Left ventricle myocardium inferior (tissue), 1 donor: Measurements from ENCODE around the gene KIF26A. TPM values are rescaled to one million over a fixed set of nuclear protein-coding genes. Genes with fewer than 3 reads are reported as not detected.

Experiments
- DNase-seq: peaks from one replicate; pipeline ENCODE4 v3.0.0-alpha.2; 2020
- H3K27ac ChIP-seq: fragments of 200-600 bp; replicated peaks from 2 replicates; pipeline ENCODE4 v1.8.0; 2021
- H3K27me3 ChIP-seq: fragments of 200-600 bp; 2 replicates; pipeline ENCODE4 v1.8.0; 2021; ENCODE audit warnings: low read depth
- H3K36me3 ChIP-seq: fragments of 200-600 bp; 2 replicates; pipeline ENCODE4 v1.8.0; 2021
- H3K4me1 ChIP-seq: fragments of 200-600 bp; 2 replicates; pipeline ENCODE4 v1.8.0; 2021
- H3K4me3 ChIP-seq: fragments of 200-600 bp; 2 replicates; pipeline ENCODE4 v1.8.0; 2021; ENCODE audit warnings: mild to moderate bottlenecking, moderate library complexity
- H3K9me3 ChIP-seq: fragments of 200-600 bp; replicated peaks from 2 replicates; pipeline ENCODE4 v1.8.0; 2021
- intact Hi-C: fragments of 100-400 bp; cut with micrococcal nuclease; formaldehyde crosslinking; loops from one replicate; pipeline ENCODE4 v1.11.0; 2022
- total RNA-seq: library from RNA; stranded (reverse); fragmentation: NEBNext Ultra II Directional; extraction: Animal tissue kit (Norgen Biotek cat#: 25700); gene quantifications from one replicate; pipeline ENCODE4 v1.2.1, GENCODE V29; 2021
- TF ChIP-seq, protein P1 (sequence below): fragments of 200-600 bp; IDR thresholded peaks from 2 replicates; pipeline ENCODE4 v1.8.0; 2021; ENCODE audit warnings: antibody characterized with exemption, mild to moderate bottlenecking, borderline replicate concordance
- donor health status: DM: no; HTN: yes; CAD: no; lungs with severe emphysema.

KIF26A gene
- total RNA-seq, 1 donor from 2014 or later, result 6.5 TPM

DNA sequence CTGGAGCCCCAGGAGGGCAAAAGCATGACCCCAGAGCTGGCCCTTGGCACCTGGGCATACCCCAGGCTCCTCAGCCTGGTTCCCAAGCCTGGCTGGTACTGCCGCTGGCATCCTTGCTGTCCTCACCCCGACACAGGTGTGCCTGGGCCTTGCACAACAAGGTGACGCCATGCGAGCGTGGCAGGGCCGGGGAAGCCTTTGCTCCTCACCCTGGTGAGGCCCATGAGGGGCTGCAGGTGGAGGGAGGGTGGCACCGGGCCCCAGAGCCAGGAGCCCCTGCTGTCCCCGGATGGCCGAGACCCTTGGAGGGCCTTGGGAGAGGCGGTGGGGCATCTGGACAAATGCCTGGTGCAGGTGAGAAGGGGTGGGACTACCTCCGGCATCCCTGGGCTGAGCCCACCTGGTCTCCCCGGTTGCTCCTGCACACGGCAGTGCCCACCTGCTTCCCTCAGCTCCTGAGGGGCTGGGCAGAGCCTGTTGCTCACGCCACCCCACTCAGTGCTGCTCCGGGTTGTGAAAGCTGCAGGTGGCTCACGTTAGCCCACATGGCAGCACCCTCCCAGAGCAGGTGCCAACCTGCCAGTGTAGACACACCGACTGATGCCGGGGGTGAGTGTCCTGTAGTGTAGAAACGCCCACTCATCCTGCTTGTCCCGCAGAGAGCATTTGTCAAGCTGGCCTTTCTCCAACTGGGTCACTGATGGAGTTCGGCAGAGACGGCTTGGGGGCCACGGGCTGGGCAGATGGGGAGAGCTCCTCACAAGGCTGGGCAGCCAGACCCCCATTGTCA lies 24.6 kb upstream of the KIF26A start:
- Histone ChIP-seq H3K27me3 (peaks cover 66% of the 10 kb centered on the region), H3K4me1 (peaks cover 20% of the 10 kb centered on the region), H3K4me3 (no peak overlapping the region), H3K36me3 (no peaks in the 10 kb centered on the region), H3K9me3 (no peaks in the 10 kb centered on the region), H3K27ac (no peak overlapping the region)
- DNase-seq, result peak; percentile 8
- intact Hi-C loops, result no loop called here
- TF ChIP-seq, protein P1, sequence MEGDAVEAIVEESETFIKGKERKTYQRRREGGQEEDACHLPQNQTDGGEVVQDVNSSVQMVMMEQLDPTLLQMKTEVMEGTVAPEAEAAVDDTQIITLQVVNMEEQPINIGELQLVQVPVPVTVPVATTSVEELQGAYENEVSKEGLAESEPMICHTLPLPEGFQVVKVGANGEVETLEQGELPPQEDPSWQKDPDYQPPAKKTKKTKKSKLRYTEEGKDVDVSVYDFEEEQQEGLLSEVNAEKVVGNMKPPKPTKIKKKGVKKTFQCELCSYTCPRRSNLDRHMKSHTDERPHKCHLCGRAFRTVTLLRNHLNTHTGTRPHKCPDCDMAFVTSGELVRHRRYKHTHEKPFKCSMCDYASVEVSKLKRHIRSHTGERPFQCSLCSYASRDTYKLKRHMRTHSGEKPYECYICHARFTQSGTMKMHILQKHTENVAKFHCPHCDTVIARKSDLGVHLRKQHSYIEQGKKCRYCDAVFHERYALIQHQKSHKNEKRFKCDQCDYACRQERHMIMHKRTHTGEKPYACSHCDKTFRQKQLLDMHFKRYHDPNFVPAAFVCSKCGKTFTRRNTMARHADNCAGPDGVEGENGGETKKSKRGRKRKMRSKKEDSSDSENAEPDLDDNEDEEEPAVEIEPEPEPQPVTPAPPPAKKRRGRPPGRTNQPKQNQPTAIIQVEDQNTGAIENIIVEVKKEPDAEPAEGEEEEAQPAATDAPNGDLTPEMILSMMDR, result no peak

- H3K4me3 ChIP-seq, result no peak overlapping the region
- no peaks in the 10 kb centered on the region for H3K9me3 ChIP-seq
- peaks cover 74% of the 10 kb centered on the region for H3K27me3 ChIP-seq
- peak; percentile 13 for DNase-seq
- TF ChIP-seq, protein P1, result no peak
- intact Hi-C loops, result no loop called here
- H3K36me3 ChIP-seq, result no peaks in the 10 kb centered on the region
- H3K27ac ChIP-seq, result no peak overlapping the region
- H3K4me1 ChIP-seq, result peaks cover 20% of the 10 kb centered on the region
Measured at GRCh38 chr14:104114421-104115130, 23.8 kb upstream of the KIF26A start.

- TF ChIP-seq, protein P1, result no peak
- Histone ChIP-seq H3K4me3 (no peak overlapping the region), H3K4me1 (peaks cover 20% of the 10 kb centered on the region), H3K27me3 (peaks cover 80% of the 10 kb centered on the region), H3K27ac (no peak overlapping the region), H3K36me3 (no peaks in the 10 kb centered on the region), H3K9me3 (no peaks in the 10 kb centered on the region)
- DNase-seq, result peak; percentile 5
- intact Hi-C loops, result no loop called here
Measured at GRCh38 chr14:104115131-104115600, 23.2 kb upstream of the KIF26A start.

DNA sequence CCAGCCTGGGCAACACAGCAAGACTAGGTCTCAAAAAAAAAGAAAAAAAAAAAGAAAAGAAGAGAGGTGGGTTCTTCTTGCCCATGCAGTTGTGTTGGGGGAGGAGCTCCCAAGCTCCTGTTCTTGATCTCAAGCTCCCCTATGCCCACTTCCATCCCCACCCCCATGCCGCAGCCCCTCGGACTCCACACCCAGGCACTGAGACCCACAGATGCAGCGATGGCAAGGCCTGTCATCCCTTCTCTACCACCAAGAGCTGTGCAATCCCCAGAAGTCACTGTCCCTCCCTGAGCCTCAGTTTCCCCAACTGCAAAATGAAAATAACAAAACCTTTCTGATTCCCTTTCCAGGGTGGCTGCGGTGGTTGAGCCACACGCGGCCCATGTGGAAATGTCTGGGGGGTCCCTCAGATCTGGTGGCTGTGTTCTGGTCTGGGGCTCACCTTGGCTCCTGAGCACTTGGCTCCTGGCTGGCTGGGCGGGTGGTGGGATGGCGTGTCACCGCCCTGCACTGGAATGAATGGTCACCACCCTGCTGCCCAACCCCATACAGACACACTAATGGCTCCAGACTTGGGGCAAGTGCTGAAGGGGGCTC lies 22.6 kb upstream of the KIF26A start:
- intact Hi-C loops, result no loop called here
- H3K4me1 ChIP-seq, result peaks cover 20% of the 10 kb centered on the region
- peak overlapping the region; percentile 62 for H3K4me3 ChIP-seq
- peaks cover 86% of the 10 kb centered on the region for H3K27me3 ChIP-seq
- TF ChIP-seq, protein P1, result no peak
- no peaks in the 10 kb centered on the region for H3K36me3 ChIP-seq
- H3K9me3 ChIP-seq, result no peaks in the 10 kb centered on the region
- no peak for DNase-seq
- H3K27ac ChIP-seq, result no peak overlapping the region

- no peak overlapping the region for H3K27ac ChIP-seq
- intact Hi-C loops, result no loop called here
- H3K27me3 ChIP-seq, result peaks cover 91% of the 10 kb centered on the region
- H3K9me3 ChIP-seq, result no peaks in the 10 kb centered on the region
- DNase-seq, result peak; percentile 10
- no peaks in the 10 kb centered on the region for H3K36me3 ChIP-seq
- peak overlapping the region; percentile 62 for H3K4me3 ChIP-seq
- H3K4me1 ChIP-seq, result peaks cover 20% of the 10 kb centered on the region
- TF ChIP-seq, protein P1, result no peak
Measured at GRCh38 chr14:104116288-104116755, 22.1 kb upstream of the KIF26A start.
